HG03354 (cell line): ENCODE data around the gene TP63.

Experiments used
- ATAC-seq: cut with Tn5 transposase; IDR thresholded peaks from one replicate; pipeline ENCODE4 v1.9.1; 2021; ENCODE audit warnings: mild to moderate bottlenecking; ENCODE audit not compliant: unreplicated experiment, poor library complexity, severe bottlenecking

TP63 gene

GRCh38 chr3:189898559-189899153, 267.5 kb downstream of the TP63 start:
- ATAC-seq = no peak

GRCh38 chr3:189899186-189899585, 268.0 kb downstream of the TP63 start:
- no peak for ATAC-seq

GRCh38 chr3:189900578-189900977, 269.4 kb downstream of the TP63 start:
- ATAC-seq = no peak

GRCh38 chr3:189901481-189901880, 270.3 kb downstream of the TP63 start:
- no peak for ATAC-seq

GRCh38 chr3:189902230-189903186, 271.3 kb downstream of the TP63 start:
- no peak for ATAC-seq

GRCh38 chr3:189903562-189904250, 272.5 kb downstream of the TP63 start:
- no peak for ATAC-seq

GRCh38 chr3:189907803-189908202, 276.6 kb downstream of the TP63 start:
- no peak for ATAC-seq

GRCh38 chr3:189908646-189909045, 277.5 kb downstream of the TP63 start:
- no peak for ATAC-seq

- no peak for ATAC-seq
These were observed 277.9 kb downstream of the TP63 start for GRCh38 chr3:189909139-189909538.

GRCh38 chr3:189909573-189909972, 278.4 kb downstream of the TP63 start:
- ATAC-seq = no peak

GRCh38 chr3:189911001-189911400, 279.8 kb downstream of the TP63 start:
- no peak for ATAC-seq

GRCh38 chr3:189914799-189915198, 283.6 kb downstream of the TP63 start:
- ATAC-seq = no peak

- no peak for ATAC-seq
These were observed 290.6 kb downstream of the TP63 start for GRCh38 chr3:189921770-189922169.

GRCh38 chr3:189927975-189928895, 297.0 kb downstream of the TP63 start:
- ATAC-seq = no peak

GRCh38 chr3:189936201-189936945, 305.2 kb downstream of the TP63 start:
- ATAC-seq = no peak

- no peak for ATAC-seq
These were observed 306.3 kb downstream of the TP63 start for GRCh38 chr3:189937302-189938127.

- ATAC-seq = no peak
These were observed 309.9 kb downstream of the TP63 start for GRCh38 chr3:189941125-189941524.

- ATAC-seq = no peak
These were observed 310.5 kb downstream of the TP63 start for GRCh38 chr3:189941679-189942078.
